HCT116 (cell line): Measurements from ENCODE around the gene SESN1. TPM values are rescaled to one million over a fixed set of nuclear protein-coding genes. Genes with fewer than 3 reads are reported as not detected.

Experiments used
- ATAC-seq: fragments of 200-7000 bp; cut with Tn5 transposase; 2 replicates; pipeline ENCODE4 v1.9.1; 2020; ENCODE audit warnings: mild to moderate bottlenecking, moderate library complexity
- BruUV-seq: library from RNA; stranded (reverse); fragments of 400-500 nt; replicated peaks from 2 replicates; lab custom pipeline; 2021; lab: Mats Ljungman, UMichigan
- CTCF ChIA-PET: fragments of 300-600 bp; sonication (Branson Sonifier 250); formaldehyde crosslinking; loops from one replicate; lab custom pipeline; 2021; ENCODE audit warnings: antibody characterized with exemption; lab: Charles Lee
- POLR2A ChIA-PET: fragments of 300-600, 350-600 bp; sonication (Branson Sonifier 250); formaldehyde crosslinking; loops from one replicate; lab custom pipeline; 2021; ENCODE audit warnings: antibody characterized with exemption; lab: Charles Lee
- RAD21 ChIA-PET, 2 experiments: fragments of 300-600 bp; sonication (Branson Sonifier 250); formaldehyde crosslinking; loops; one replicate each; lab custom pipeline; 2023; ENCODE audit warnings: low total read pairs in 2 of 2; ENCODE audit not compliant: uncharacterized antibody in 2 of 2, unreplicated experiment in 2 of 2, low non-redundant PET in 1 of 2; lab: Charles Lee
- DNase-seq: peaks from one replicate; pipeline ENCODE4 v3.0.0-alpha.2; 2010; ENCODE audit warnings: low read depth, low spot score
- H2AFZ ChIP-seq: fragments of 200-600 bp; shearing (Covaris generic), sonication (generic); 2 replicates; pipeline ENCODE4 v1.6.1; 2017; ENCODE audit warnings: low read depth, mixed run types, mixed read lengths, antibody characterized with exemption, low read length; ENCODE audit not compliant: poor library complexity, severe bottlenecking
- H3K27ac ChIP-seq: 2 replicates; pipeline ENCODE4 v1.5.1; 2012; ENCODE audit warnings: low read depth, low read length
- H3K27me3 ChIP-seq: fragments of 200-600 bp; sonication (generic); 2 replicates; pipeline ENCODE4 v1.6.1; 2016; ENCODE audit warnings: mixed run types, low read length, mixed read lengths; ENCODE audit not compliant: insufficient read depth
- H3K36me3 ChIP-seq, 2 experiments: fragments of 200-500 bp in 1 of 2; fragments of 200-600 bp in 1 of 2; sonication (Bioruptor generic) in 1 of 2; sonication (generic) in 1 of 2; 2 replicates each; pipeline versions ENCODE4 v1.5.1 to v1.6.1; 2014 to 2016; ENCODE audit warnings: low read length in 2 of 2, inconsistent platforms in 1 of 2, mixed read lengths in 1 of 2, mixed run types in 1 of 2; ENCODE audit not compliant: insufficient read depth in 2 of 2, control insufficient read depth in 1 of 2
- H3K4me1 ChIP-seq, 2 experiments: fragments of 200-600 bp in 1 of 2; sonication (generic) in 1 of 2; 2 replicates each; pipeline versions ENCODE4 v1.5.1 to v1.6.1; 2012 to 2017; ENCODE audit warnings: low read length in 2 of 2, inconsistent platforms in 1 of 2, mild to moderate bottlenecking in 1 of 2, mixed read lengths in 1 of 2, mixed run types in 1 of 2, moderate library complexity in 1 of 2; ENCODE audit not compliant: insufficient read depth in 2 of 2, control insufficient read depth in 1 of 2
- H3K4me2 ChIP-seq: fragments of 200-600 bp; sonication (generic); 2 replicates; pipeline ENCODE4 v1.6.1; 2017; ENCODE audit warnings: mixed run types, low read length, mixed read lengths
- H3K4me3 ChIP-seq, 2 experiments: fragments of 200-600 bp in 1 of 2; sonication (generic) in 1 of 2; replicated peaks in 1 of 2; 2 replicates each; pipeline ENCODE4 v1.5.1; 2011 to 2016; ENCODE audit warnings: low read length in 2 of 2, control low read depth in 1 of 2, low read depth in 1 of 2, mild to moderate bottlenecking in 1 of 2, mixed read lengths in 1 of 2, mixed run types in 1 of 2
- H3K79me2 ChIP-seq: fragments of 200-600 bp; sonication (generic); 2 replicates; pipeline ENCODE4 v1.6.1; 2017; ENCODE audit warnings: mild to moderate bottlenecking, mixed run types, low read length, moderate library complexity, mixed read lengths; ENCODE audit not compliant: insufficient read depth
- H3K9ac ChIP-seq: fragments of 200-600 bp; sonication (generic); 2 replicates; pipeline ENCODE4 v1.6.1; 2016; ENCODE audit warnings: low read length, mixed read lengths
- H3K9me2 ChIP-seq: fragments of 200-600 bp; sonication (generic), shearing (Covaris generic); 2 replicates; pipeline ENCODE4 v1.6.1; 2017; ENCODE audit warnings: mixed run types, mild to moderate bottlenecking, moderate library complexity; ENCODE audit not compliant: insufficient read depth
- H3K9me3 ChIP-seq, 2 experiments: fragments of 200-500 bp in 1 of 2; fragments of 200-600 bp in 1 of 2; sonication (Bioruptor generic) in 1 of 2; sonication (generic) in 1 of 2; 2 replicates each; pipeline ENCODE4 v1.6.1; 2014 to 2017; ENCODE audit warnings: low read length in 2 of 2, mixed read lengths in 2 of 2, inconsistent platforms in 1 of 2, low read depth in 1 of 2, mild to moderate bottlenecking in 1 of 2, mixed run types in 1 of 2, moderate library complexity in 1 of 2; ENCODE audit not compliant: control insufficient read depth in 1 of 2, insufficient read depth in 1 of 2
- H4K20me1 ChIP-seq: fragments of 200-600 bp; sonication (generic), shearing (Covaris generic); 2 replicates; pipeline ENCODE4 v1.6.1; 2017; ENCODE audit warnings: mixed run types, mild to moderate bottlenecking, moderate library complexity; ENCODE audit not compliant: insufficient read depth
- ATF3 ChIP-seq: IDR thresholded peaks from 2 replicates; pipeline ENCODE4 v1.6.1; 2012
- CBX3 ChIP-seq: IDR thresholded peaks from 2 replicates; pipeline ENCODE4 v1.6.1; 2012; ENCODE audit warnings: low read depth
- CEBPB ChIP-seq: IDR thresholded peaks from 2 replicates; pipeline ENCODE4 v1.6.1; 2012; ENCODE audit warnings: low read depth
- CTCF ChIP-seq, 3 experiments: fragments of 200-600 bp in 1 of 3; sonication (generic) in 1 of 3; IDR thresholded peaks in 2 of 3; conservative IDR thresholded peaks in 1 of 3; 2 replicates each; pipeline ENCODE4 v1.5.1; 2012 to 2017; ENCODE audit warnings: low read depth in 2 of 3, low read length in 2 of 3, antibody characterized with exemption in 1 of 3, borderline replicate concordance in 1 of 3, control low read depth in 1 of 3, mild to moderate bottlenecking in 1 of 3, mixed read lengths in 1 of 3, mixed run types in 1 of 3, moderate library complexity in 1 of 3; ENCODE audit not compliant: insufficient read depth in 1 of 3
- ELF1 ChIP-seq: IDR thresholded peaks from 2 replicates; pipeline ENCODE4 v1.6.1; 2012; ENCODE audit warnings: low read depth, borderline replicate concordance
- EZH2 ChIP-seq: fragments of 200-600 bp; sonication (generic); IDR thresholded peaks from 2 replicates; pipeline ENCODE4 v1.6.1; 2017; ENCODE audit warnings: antibody characterized with exemption, mixed run types
- FOSL1 ChIP-seq: IDR thresholded peaks from 2 replicates; pipeline ENCODE4 v1.6.1; 2012; ENCODE audit warnings: low read depth
- MAX ChIP-seq: IDR thresholded peaks from 2 replicates; pipeline ENCODE4 v1.6.1; 2012
- RAD21 ChIP-seq: IDR thresholded peaks from 2 replicates; pipeline ENCODE4 v1.6.1; 2012; ENCODE audit warnings: low read depth, mild to moderate bottlenecking
- REST ChIP-seq: IDR thresholded peaks from 2 replicates; pipeline ENCODE4 v1.6.1; 2012; ENCODE audit warnings: low read depth
- SIN3A ChIP-seq: IDR thresholded peaks from 2 replicates; pipeline ENCODE4 v1.6.1; 2012; ENCODE audit warnings: low read depth
- SP1 ChIP-seq: IDR thresholded peaks from 2 replicates; pipeline ENCODE4 v1.6.1; 2012; ENCODE audit warnings: low read depth
- TCF7L2 ChIP-seq: IDR thresholded peaks from 2 replicates; pipeline ENCODE4 v1.7.0; 2011; ENCODE audit warnings: borderline replicate concordance, inconsistent platforms; ENCODE audit not compliant: insufficient read depth, insufficient read length; ENCODE audit errors: extremely low read depth
- YY1 ChIP-seq: IDR thresholded peaks from 2 replicates; pipeline ENCODE4 v1.6.1; 2011; ENCODE audit warnings: low read length, low read depth, moderate library complexity, mild to moderate bottlenecking; ENCODE audit not compliant: insufficient replicate concordance; ENCODE audit errors: extremely low read depth
- ZBTB33 ChIP-seq: IDR thresholded peaks from 2 replicates; pipeline ENCODE4 v1.6.1; 2011; ENCODE audit warnings: mild to moderate bottlenecking, low read length, moderate library complexity; ENCODE audit not compliant: insufficient replicate concordance; ENCODE audit errors: extremely low read depth
- ZFX ChIP-seq: fragments of 450-650 bp; IDR thresholded peaks from 2 replicates; pipeline ENCODE4 v1.6.1; 2017
- ZNF274 ChIP-seq: fragments of 200-500 bp; sonication (Bioruptor generic); IDR thresholded peaks from 2 replicates; pipeline ENCODE4 v1.6.1; 2014; ENCODE audit warnings: mild to moderate bottlenecking, low read depth, low read length, inconsistent platforms
- intact Hi-C: fragments of 100-400 bp; cut with micrococcal nuclease; formaldehyde crosslinking; loops from 2 replicates; pipeline ENCODE4 v1.10.0; 2022
- total RNA-seq: library from RNA; stranded (reverse); gene quantifications from one replicate; pipeline ENCODE4 v1.2.1, GENCODE V29; 2021; ENCODE audit not compliant: unreplicated experiment

The SESN1 gene
- total RNA-seq, 1 experiment from 2014 or later: 9.3 TPM

- no peak for TF ChIP-seq ELF1
- no peak for TF ChIP-seq SP1
- no peak for TF ChIP-seq FOSL1
- no peak for TF ChIP-seq ZNF274
- no peak for TF ChIP-seq TCF7L2
- TF ChIP-seq SIN3A: no peak
- TF ChIP-seq CEBPB: no peak
- TF ChIP-seq YY1: no peak
- TF ChIP-seq MAX: no peak
- TF ChIP-seq CBX3: no peak
- TF ChIP-seq EZH2: no peak
- TF ChIP-seq ZFX: no peak
- no peak for TF ChIP-seq ATF3
- TF ChIP-seq CTCF (IDR thresholded peaks at IDR 0.05 in 2 of 3, conservative IDR thresholded peaks at IDR 0.05 in 1 of 3; ENCODE audit: borderline replicate concordance in 1 of 3, insufficient read depth in 1 of 3, low read depth in 2 of 3, low read length in 2 of 3): no peak
- TF ChIP-seq ZBTB33: no peak
- no peak for TF ChIP-seq RAD21
- TF ChIP-seq REST: no peak
- ChIA-PET CTCF (no interaction called here), RAD21 (no interaction called here), POLR2A (no interaction called here)
- H3K9ac ChIP-seq: no peak overlapping the region
- peaks cover 11 to 20% of the 10 kb centered on the region in 2 experiments; a peak in 3 of 4 replicates for H3K4me1 ChIP-seq
- no peaks in the 10 kb centered on the region for H3K36me3 ChIP-seq
- no peak overlapping the region for H3K4me3 ChIP-seq
- no peak overlapping the region for H3K27ac ChIP-seq
- no peaks in the 10 kb centered on the region for H4K20me1 ChIP-seq
- H3K27me3 ChIP-seq: no peaks in the 10 kb centered on the region
- no TSS peak for BruUV-seq
- intact Hi-C loops: no loop called here
- ATAC-seq (no peak), DNase-seq (no peak)
- H3K4me2 ChIP-seq: no peak overlapping the region
- H2AFZ ChIP-seq: no peak overlapping the region
- H3K79me2 ChIP-seq: no peaks in the 10 kb centered on the region
- H3K9me2 ChIP-seq: no peaks in the 10 kb centered on the region; the same call in 1 of the 2 replicates
- no peaks in the 10 kb centered on the region for H3K9me3 ChIP-seq
Observed at GRCh38 chr6:108940741-108941140, 153.9 kb downstream of the SESN1 start.
